OCI-LY7 (cell line): Measurements from ENCODE around the gene CCDC74A. TPM values are rescaled to one million over a fixed set of nuclear protein-coding genes. Genes with fewer than 3 reads are reported as not detected.

Experiments used
- microRNA-seq: library from miRNA; unstranded; fragments of <30 nt; microRNA quantifications from one replicate; pipeline ENCODE4 v1.2.0, GENCODE V29; 2022; ENCODE audit warnings: borderline replicate concordance
- total RNA-seq, 2 experiments: library from RNA; depleted of rRNA in 1 of 2; stranded (reverse); fragments of >200 nt in 1 of 2; shearing (Covaris generic) in 1 of 2; gene quantifications; 2 replicates each; pipeline ENCODE4 v1.2.3, GENCODE V29; 2014 to 2022

Gene CCDC74A
- total RNA-seq, 2 experiments from 2014 or later = 27.1 to 57.4 TPM

Small RNA genes within 50 kb of the gene (microRNA-seq; reads per million reads assigned to microRNA genes)
- not detected for gene MIR4784

Other genes starting within 250 kb of the CCDC74A start
- not detected in 2 replicates for gene RAB6D, start 163.7 kb upstream of the CCDC74A start, total RNA-seq (2014; rRNA removed; shearing (Covaris generic))
- not detected in 2 replicates for gene RAB6D, start 163.7 kb upstream of the CCDC74A start, total RNA-seq (2022)
- not detected in 2 replicates for gene TUBA3D, start 51.8 kb upstream of the CCDC74A start, total RNA-seq (2014; rRNA removed; shearing (Covaris generic))
- gene TUBA3D, start 51.8 kb upstream of the CCDC74A start, total RNA-seq (2022) = not detected in 2 replicates
- gene MZT2A, start 35.5 kb upstream of the CCDC74A start, total RNA-seq (2014; rRNA removed; shearing (Covaris generic)) = 398 and 443 TPM in 2 replicates
- gene MZT2A, start 35.5 kb upstream of the CCDC74A start, total RNA-seq (2022) = 305 and 332 TPM in 2 replicates